Tibial nerve (tissue), 4 donors: ENCODE measurements around the gene DNMT3A.

ENCODE experiments used
- CTCF ChIP-seq, 5 experiments: fragments of 200-600 bp in 3 of 5; fragments of 450-650 bp in 2 of 5; sonication (generic) in 3 of 5; IDR thresholded peaks; one replicate each; pipeline ENCODE4 v1.5.1; 2016 to 2019; ENCODE audit warnings: antibody characterized with exemption in 5 of 5, mild to moderate bottlenecking in 3 of 5, moderate library complexity in 2 of 5
- EP300 ChIP-seq, 2 donors: sonication (generic); formaldehyde crosslinking; IDR thresholded peaks; one replicate each; pipeline ENCODE4 v1.6.1; 2017; ENCODE audit warnings: antibody characterized with exemption in 2 of 2, mild to moderate bottlenecking in 1 of 2

- TF ChIP-seq CTCF (IDR thresholded peaks at IDR 0.05) (no peak), EP300 (IDR thresholded peaks at IDR 0.05) (no peak)
These were observed 71.7 kb downstream of the DNMT3A start for GRCh38 chr2:25270061-25270460.
